K562 (cell line): ENCODE results near the gene DENND2A. TPM values are rescaled to one million over a fixed set of nuclear protein-coding genes. Genes with fewer than 3 reads are reported as not detected.

Experiments
- ATAC-seq: fragments of 200-7000 bp; cut with Tn5 transposase; 3 replicates; pipeline ENCODE4 v1.9.1; 2020; ENCODE audit warnings: moderate library complexity
- BruUV-seq: library from RNA; stranded (reverse); fragments of 400-500 nt; replicated peaks from 2 replicates; lab custom pipeline; 2021; lab: Mats Ljungman, UMichigan
- CTCF ChIA-PET: fragments of 300-600 bp; formaldehyde crosslinking; extraction: SDS; loops from one replicate; lab custom pipeline; 2021; ENCODE audit warnings: low intra/inter-chr PET ratio; lab: Yijun Ruan, JAX
- POLR2A ChIA-PET: fragments of 300-600, 350-650 bp; sonication (Branson Sonifier 250); formaldehyde crosslinking; extraction: SDS; loops from one replicate; lab custom pipeline; 2021; ENCODE audit warnings: antibody characterized with exemption, inconsistent platforms; lab: Yijun Ruan, JAX
- DNase-seq, 4 experiments: peaks; one replicate each; pipeline versions ENCODE4 v3.0.0 to v3.0.0-alpha.2; 2011 to 2018; ENCODE audit warnings: low spot score in 3 of 4, mixed read lengths in 3 of 4; ENCODE audit errors: extremely low read depth in 1 of 4
- FAIRE-seq: peaks from 2 replicates; lab custom pipeline; 2011; peaks lifted over from hg19 to GRCh38; lab: Jason Lieb, UNC
- H2AFZ ChIP-seq: 2 replicates; pipeline ENCODE4 v1.6.0; 2011; ENCODE audit warnings: low read depth, low read length, control low read depth, inconsistent platforms
- H3K27ac ChIP-seq: fragments of 200-600 bp; 3 replicates; pipeline ENCODE4 v1.8.0; 2011; ENCODE audit warnings: low read depth, mild to moderate bottlenecking, control low read depth, inconsistent platforms, low read length, moderate library complexity, mixed read lengths; ENCODE audit errors: extremely low read depth
- H3K27me3 ChIP-seq, 2 experiments: fragments of 300-600 bp in 1 of 2; 2 replicates in 1 of 2; 3 replicates in 1 of 2; pipeline versions ENCODE4 v1.6.0 to v1.8.0; 2011; ENCODE audit warnings: inconsistent platforms in 2 of 2, low read length in 2 of 2, mild to moderate bottlenecking in 1 of 2, mixed read lengths in 1 of 2, moderate library complexity in 1 of 2; ENCODE audit not compliant: control insufficient read depth in 2 of 2, insufficient read depth in 2 of 2
- H3K36me3 ChIP-seq: fragments of 300-600 bp; 3 replicates; pipeline ENCODE4 v1.8.0; 2011; ENCODE audit warnings: mild to moderate bottlenecking, low read length, inconsistent platforms; ENCODE audit not compliant: control insufficient read depth, insufficient read depth
- H3K4me1 ChIP-seq, 2 experiments: fragments of 200-600 bp in 1 of 2; replicated peaks in 1 of 2; 2 replicates in 1 of 2; 3 replicates in 1 of 2; pipeline versions ENCODE4 v1.5.1 to v1.8.0; 2011; ENCODE audit warnings: inconsistent platforms in 2 of 2, low read length in 2 of 2, mild to moderate bottlenecking in 1 of 2, mixed read lengths in 1 of 2, moderate library complexity in 1 of 2; ENCODE audit not compliant: control insufficient read depth in 2 of 2, insufficient read depth in 2 of 2
- H3K4me2 ChIP-seq: 2 replicates; pipeline ENCODE4 v1.6.1; 2011; ENCODE audit warnings: low read length, control low read depth, inconsistent platforms, mixed read lengths; ENCODE audit not compliant: insufficient read depth
- H3K4me3 ChIP-seq: fragments of 200-600 bp; sonication (generic), shearing (Covaris generic); 2 replicates; pipeline ENCODE4 v1.5.1; 2016; ENCODE audit warnings: control low read depth, inconsistent platforms
- H3K79me2 ChIP-seq: fragments of 200-600 bp; 3 replicates; pipeline ENCODE4 v1.8.0; 2011; ENCODE audit warnings: low read length, inconsistent platforms; ENCODE audit not compliant: control insufficient read depth, insufficient read depth
- H3K9ac ChIP-seq, 2 experiments: 2 replicates each; pipeline versions ENCODE4 v1.6.0 to v1.6.1; 2011; ENCODE audit warnings: low read depth in 2 of 2, low read length in 2 of 2, control low read depth in 1 of 2, inconsistent platforms in 1 of 2, mild to moderate bottlenecking in 1 of 2, mixed read lengths in 1 of 2; ENCODE audit not compliant: insufficient read depth in 1 of 2
- H3K9me1 ChIP-seq: one replicate; pipeline ENCODE4 v1.6.0; 2011; ENCODE audit warnings: inconsistent platforms, mild to moderate bottlenecking, low read length, moderate library complexity; ENCODE audit not compliant: control insufficient read depth, insufficient read depth
- H3K9me3 ChIP-seq: replicated peaks from 2 replicates; pipeline ENCODE4 v1.5.1; 2011; ENCODE audit warnings: low read depth, low read length, inconsistent platforms; ENCODE audit not compliant: control insufficient read depth, insufficient read depth
- H4K20me1 ChIP-seq: replicated peaks from 2 replicates; pipeline ENCODE4 v1.6.1; 2011; ENCODE audit warnings: low read length, inconsistent platforms, mixed read lengths; ENCODE audit not compliant: control insufficient read depth, insufficient read depth
- CXXC5 ChIP-seq: fragments of 250-450 bp; sonication (Bioruptor Pico); IDR thresholded peaks from 2 replicates; pipeline ENCODE4 v1.8.0; 2022; ENCODE audit warnings: inconsistent platforms, mild to moderate bottlenecking, moderate library complexity
- EHMT2 ChIP-seq: fragments of 450-650 bp; IDR thresholded peaks from 2 replicates; pipeline ENCODE4 v1.6.1; 2018; ENCODE audit warnings: antibody characterized with exemption
- GTF2E2 ChIP-seq: fragments of 200-800 bp; sonication (Bioruptor generic); IDR thresholded peaks from 2 replicates; pipeline ENCODE4 v1.6.1; 2016; ENCODE audit warnings: missing genetic modification characterization, missing compliant biosample characterization
- ILK ChIP-seq: fragments of 450-650 bp; IDR thresholded peaks from 2 replicates; pipeline ENCODE4 v1.6.1; 2016; ENCODE audit warnings: missing genetic modification characterization, low read depth, mild to moderate bottlenecking, missing compliant biosample characterization, moderate library complexity, borderline replicate concordance
- KDM4B ChIP-seq, 2 experiments: fragments of 450-650 bp in 1 of 2; sonication (generic) in 1 of 2; IDR thresholded peaks; 2 replicates each; pipeline ENCODE4 v1.6.1; 2016 to 2017; ENCODE audit warnings: borderline replicate concordance in 2 of 2, antibody characterized with exemption in 1 of 2, low read depth in 1 of 2, mild to moderate bottlenecking in 1 of 2
- NFYB ChIP-seq: IDR thresholded peaks from 2 replicates; pipeline ENCODE4 v1.6.1; 2011; ENCODE audit warnings: mild to moderate bottlenecking, moderate library complexity; ENCODE audit not compliant: insufficient read length; ENCODE audit errors: extremely low read depth
- POLR2AphosphoS2 ChIP-seq: IDR thresholded peaks from 2 replicates; pipeline ENCODE4 v1.6.1; 2012; ENCODE audit warnings: low read length, improper control_type of control experiment
- SIN3B ChIP-seq: fragments of 450-650 bp; IDR thresholded peaks from 2 replicates; pipeline ENCODE4 v1.6.1; 2017; ENCODE audit warnings: low read depth, mild to moderate bottlenecking, moderate library complexity
- TAF15 ChIP-seq: fragments of 200-400 bp; formaldehyde crosslinking; IDR thresholded peaks from 2 replicates; pipeline ENCODE4 v1.6.1; 2017; ENCODE audit warnings: mild to moderate bottlenecking, low read depth, low read length, moderate library complexity
- XRCC5 ChIP-seq: fragments of 200-400 bp; formaldehyde crosslinking; IDR thresholded peaks from 2 replicates; pipeline ENCODE4 v1.6.1; 2017; ENCODE audit warnings: low read depth, mild to moderate bottlenecking, low read length
- ZBTB7A ChIP-seq: IDR thresholded peaks from 2 replicates; pipeline ENCODE4 v1.6.1; 2011; ENCODE audit warnings: low read depth, mild to moderate bottlenecking, low read length, moderate library complexity, borderline replicate concordance; ENCODE audit not compliant: control insufficient read depth
- ZNF583 ChIP-seq: fragments of 250-450 bp; sonication (Bioruptor Pico); IDR thresholded peaks from 2 replicates; pipeline ENCODE4 v1.4.0; 2020
- WGBS: fragments of 100-300 bp; shearing (Covaris generic); methylation state at CpG from one replicate; pipeline ENCODE4 v1.1.6; 2016; ENCODE audit warnings: low coverage, mixed read lengths; ENCODE audit not compliant: insufficient coverage; ENCODE audit errors: missing lambda C conversion rate; 5-methylcytosine and 5-hydroxymethylcytosine counted together
- in situ Hi-C: fragments of 300-500 bp; cut with MboI; formaldehyde crosslinking; loops from 4 replicates; pipeline ENCODE4 v1.15.0; 2018; ENCODE audit warnings: inconsistent platforms, mixed read lengths
- intact Hi-C: fragments of 100-400 bp; cut with micrococcal nuclease; formaldehyde crosslinking; loops from 2 replicates; pipeline ENCODE4 v1.14.2; 2022
- polyA plus RNA-seq, 8 experiments: library from polyadenylated mRNA; depleted of rRNA in 4 of 8; stranded (reverse) in 5 of 8; unstranded in 3 of 8; fragments of >200 nt; fragmentation: Nextera tagmentation in 2 of 8; fragmentation: Illumina TruSeq in 1 of 8; extraction: Ambion mirVana in 2 of 8; extraction: Trizol in 1 of 8; gene quantifications; 2 replicates each; pipeline versions ENCODE4 v1.2.1 to v1.2.3, GENCODE V29; 2011 to 2014; ENCODE audit warnings: inconsistent platforms in 1 of 8, missing spikeins in 1 of 8
- total RNA-seq, 7 experiments: library from RNA; depleted of rRNA in 6 of 7; stranded (reverse); fragments of >200 nt in 6 of 7; fragmentation: Illumina TruSeq in 2 of 7; extraction: Trizol in 2 of 7; gene quantifications; 2 replicates each; pipeline versions ENCODE4 v1.2.1 to v1.2.3, GENCODE V29; 2011 to 2021; ENCODE audit warnings: low replicate concordance in 1 of 7
- TF ChIP-seq, protein P1 (sequence below), 2 experiments: fragments of 450-650 bp in 1 of 2; sonication (generic) in 1 of 2; formaldehyde crosslinking; conservative IDR thresholded peaks; 2 replicates each; pipeline versions ENCODE4 v1.4.0 to v1.8.1; 2020 to 2022; ENCODE audit warnings: mild to moderate bottlenecking in 1 of 2, missing genetic modification reagents in 1 of 2
- TF ChIP-seq, protein P2 (sequence below): fragments of 200-800 bp; sonication (Bioruptor generic); IDR thresholded peaks from 2 replicates; pipeline ENCODE4 v1.6.1; 2017; ENCODE audit warnings: missing genetic modification characterization, missing compliant biosample characterization
- TF ChIP-seq, protein P3 (sequence below): fragments of 250-450 bp; sonication (Bioruptor Pico); IDR thresholded peaks from 2 replicates; pipeline ENCODE4 v1.5.1; 2021; ENCODE audit warnings: mild to moderate bottlenecking
- TF ChIP-seq, protein P4 (sequence below): fragments of 250-450 bp; sonication (Bioruptor Pico); IDR thresholded peaks from 2 replicates; pipeline ENCODE4 v1.4.0; 2020; ENCODE audit warnings: mild to moderate bottlenecking, moderate library complexity

DENND2A gene
- total and polyA plus RNA-seq, 9 of the 15 experiments (the other 6 are each of a cell fraction or from before 2014, with no cell fraction given), result not detected

DNA sequence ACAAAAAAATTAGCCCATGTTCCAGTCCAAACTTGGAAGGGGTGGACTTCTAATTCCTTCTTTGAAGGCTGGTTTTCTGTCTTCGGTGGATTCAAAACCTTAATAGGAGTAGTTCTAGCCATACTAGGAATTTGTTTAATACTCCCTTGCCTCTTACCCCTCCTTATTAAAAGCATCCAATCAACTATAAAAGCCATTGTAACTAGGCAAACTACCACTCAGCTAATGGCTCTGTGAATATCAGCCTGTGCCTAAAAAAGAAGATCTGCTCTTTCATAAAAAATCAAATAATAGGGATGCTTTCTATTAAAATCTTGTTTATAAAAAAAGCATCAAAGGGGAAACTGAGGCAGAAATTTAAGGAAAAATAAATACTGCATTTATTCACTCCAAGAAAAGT is 28.0 kb upstream of the DENND2A start:
- Histone ChIP-seq H3K9me1 (no peaks in the 10 kb centered on the region), H3K79me2 (no peaks in the 10 kb centered on the region), H3K4me1 (peaks cover 15 to 27% of the 10 kb centered on the region in 2 experiments; a peak in 4 of 5 replicates), H3K27ac (no peak overlapping the region), H3K4me3 (no peak overlapping the region), H3K27me3 (peaks cover 7% of the 10 kb centered on the region in 2 experiments; a peak in 4 of 5 replicates), H3K9ac (no peak overlapping the region), H3K36me3 (no peaks in the 10 kb centered on the region), H3K4me2 (no peak overlapping the region), H3K9me3 (no peaks in the 10 kb centered on the region), H4K20me1 (no peaks in the 10 kb centered on the region), H2AFZ (no peak overlapping the region)
- 4% methylated on average over 1 of the region's 1 CpG for WGBS
- no peak for ATAC-seq
- BruUV-seq, result no TSS peak
- in situ Hi-C loops (no loop called here), intact Hi-C loops (no loop called here)
- TF ChIP-seq, protein P1, sequence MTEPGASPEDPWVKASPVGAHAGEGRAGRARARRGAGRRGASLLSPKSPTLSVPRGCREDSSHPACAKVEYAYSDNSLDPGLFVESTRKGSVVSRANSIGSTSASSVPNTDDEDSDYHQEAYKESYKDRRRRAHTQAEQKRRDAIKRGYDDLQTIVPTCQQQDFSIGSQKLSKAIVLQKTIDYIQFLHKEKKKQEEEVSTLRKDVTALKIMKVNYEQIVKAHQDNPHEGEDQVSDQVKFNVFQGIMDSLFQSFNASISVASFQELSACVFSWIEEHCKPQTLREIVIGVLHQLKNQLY (CRISPR knock-in tag; conservative IDR thresholded peaks at IDR 0.05), result no peak
- no peak for TF ChIP-seq SIN3B
- TF ChIP-seq GTF2E2 (tag), result no peak
- no peak for TF ChIP-seq POLR2AphosphoS2
- TF ChIP-seq TAF15, result no peak
- no peak for TF ChIP-seq ILK (tag)
- no peak for TF ChIP-seq XRCC5
- TF ChIP-seq, protein P2, sequence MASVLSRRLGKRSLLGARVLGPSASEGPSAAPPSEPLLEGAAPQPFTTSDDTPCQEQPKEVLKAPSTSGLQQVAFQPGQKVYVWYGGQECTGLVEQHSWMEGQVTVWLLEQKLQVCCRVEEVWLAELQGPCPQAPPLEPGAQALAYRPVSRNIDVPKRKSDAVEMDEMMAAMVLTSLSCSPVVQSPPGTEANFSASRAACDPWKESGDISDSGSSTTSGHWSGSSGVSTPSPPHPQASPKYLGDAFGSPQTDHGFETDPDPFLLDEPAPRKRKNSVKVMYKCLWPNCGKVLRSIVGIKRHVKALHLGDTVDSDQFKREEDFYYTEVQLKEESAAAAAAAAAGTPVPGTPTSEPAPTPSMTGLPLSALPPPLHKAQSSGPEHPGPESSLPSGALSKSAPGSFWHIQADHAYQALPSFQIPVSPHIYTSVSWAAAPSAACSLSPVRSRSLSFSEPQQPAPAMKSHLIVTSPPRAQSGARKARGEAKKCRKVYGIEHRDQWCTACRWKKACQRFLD, result no peak
- TF ChIP-seq, protein P3, sequence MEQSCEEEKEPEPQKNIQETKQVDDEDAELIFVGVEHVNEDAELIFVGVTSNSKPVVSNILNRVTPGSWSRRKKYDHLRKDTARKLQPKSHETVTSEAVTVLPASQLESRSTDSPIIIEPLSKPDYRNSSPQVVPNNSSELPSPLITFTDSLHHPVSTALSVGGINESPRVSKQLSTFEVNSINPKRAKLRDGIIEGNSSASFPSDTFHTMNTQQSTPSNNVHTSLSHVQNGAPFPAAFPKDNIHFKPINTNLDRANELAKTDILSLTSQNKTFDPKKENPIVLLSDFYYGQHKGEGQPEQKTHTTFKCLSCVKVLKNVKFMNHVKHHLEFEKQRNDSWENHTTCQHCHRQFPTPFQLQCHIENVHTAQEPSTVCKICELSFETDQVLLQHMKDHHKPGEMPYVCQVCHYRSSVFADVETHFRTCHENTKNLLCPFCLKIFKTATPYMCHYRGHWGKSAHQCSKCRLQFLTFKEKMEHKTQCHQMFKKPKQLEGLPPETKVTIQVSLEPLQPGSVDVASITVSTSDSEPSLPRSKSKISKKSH (CRISPR knock-in tag), result no peak
- no peak for TF ChIP-seq KDM4B (IDR thresholded peaks at IDR 0.05; ENCODE audit: borderline replicate concordance in 2 of 2, low read depth in 1 of 2)
- TF ChIP-seq NFYB, result no peak
- TF ChIP-seq CXXC5 (CRISPR knock-in tag), result no peak
- TF ChIP-seq, protein P4, sequence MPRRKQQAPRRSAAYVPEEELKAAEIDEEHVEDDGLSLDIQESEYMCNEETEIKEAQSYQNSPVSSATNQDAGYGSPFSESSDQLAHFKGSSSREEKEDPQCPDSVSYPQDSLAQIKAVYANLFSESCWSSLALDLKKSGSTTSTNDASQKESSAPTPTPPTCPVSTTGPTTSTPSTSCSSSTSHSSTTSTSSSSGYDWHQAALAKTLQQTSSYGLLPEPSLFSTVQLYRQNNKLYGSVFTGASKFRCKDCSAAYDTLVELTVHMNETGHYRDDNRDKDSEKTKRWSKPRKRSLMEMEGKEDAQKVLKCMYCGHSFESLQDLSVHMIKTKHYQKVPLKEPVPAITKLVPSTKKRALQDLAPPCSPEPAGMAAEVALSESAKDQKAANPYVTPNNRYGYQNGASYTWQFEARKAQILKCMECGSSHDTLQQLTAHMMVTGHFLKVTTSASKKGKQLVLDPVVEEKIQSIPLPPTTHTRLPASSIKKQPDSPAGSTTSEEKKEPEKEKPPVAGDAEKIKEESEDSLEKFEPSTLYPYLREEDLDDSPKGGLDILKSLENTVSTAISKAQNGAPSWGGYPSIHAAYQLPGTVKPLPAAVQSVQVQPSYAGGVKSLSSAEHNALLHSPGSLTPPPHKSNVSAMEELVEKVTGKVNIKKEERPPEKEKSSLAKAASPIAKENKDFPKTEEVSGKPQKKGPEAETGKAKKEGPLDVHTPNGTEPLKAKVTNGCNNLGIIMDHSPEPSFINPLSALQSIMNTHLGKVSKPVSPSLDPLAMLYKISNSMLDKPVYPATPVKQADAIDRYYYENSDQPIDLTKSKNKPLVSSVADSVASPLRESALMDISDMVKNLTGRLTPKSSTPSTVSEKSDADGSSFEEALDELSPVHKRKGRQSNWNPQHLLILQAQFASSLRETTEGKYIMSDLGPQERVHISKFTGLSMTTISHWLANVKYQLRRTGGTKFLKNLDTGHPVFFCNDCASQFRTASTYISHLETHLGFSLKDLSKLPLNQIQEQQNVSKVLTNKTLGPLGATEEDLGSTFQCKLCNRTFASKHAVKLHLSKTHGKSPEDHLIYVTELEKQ (CRISPR knock-in tag), result no peak
- TF ChIP-seq ZBTB7A, result no peak
- TF ChIP-seq ZNF583 (CRISPR knock-in tag), result no peak
- TF ChIP-seq EHMT2, result no peak
- CTCF ChIA-PET, result no interaction called here
- POLR2A ChIA-PET, result interaction anchor here (0.8 to 2.4 kb wide), 4 partner anchors 9 to 1043 kb away, joined by 3 to 9 read pairs (median 4); partner anchors contain the start of gene MRPS33
- no peak for FAIRE-seq
- no peak for DNase-seq
